Karpas-422 (cell line): Measurements from ENCODE around the gene EEF1AKMT3. TPM values are rescaled to one million over a fixed set of nuclear protein-coding genes. Genes with fewer than 3 reads are reported as not detected.
"Not testable (repeated sequence)": the region's sequence is repeated elsewhere in the genome, so short reads cannot be mapped to it uniquely, and the experiment has no call there.

Source experiments
- DNase-seq: peaks from one replicate; pipeline ENCODE4 v3.0.0-alpha.2; 2015
- H2AFZ ChIP-seq: fragments of 200-600 bp; sonication (generic); 2 replicates; pipeline ENCODE4 v1.6.1; 2014; ENCODE audit warnings: antibody characterized with exemption, low read length, mixed read lengths
- H3K27ac ChIP-seq: fragments of 200-600 bp; sonication (generic); 2 replicates; pipeline ENCODE4 v1.5.1; 2014; ENCODE audit warnings: mild to moderate bottlenecking, low read length, moderate library complexity
- H3K27me3 ChIP-seq: fragments of 200-600 bp; sonication (generic); 2 replicates; pipeline ENCODE4 v1.6.1; 2014; ENCODE audit warnings: low read length, mixed read lengths
- H3K36me3 ChIP-seq: fragments of 200-600 bp; sonication (generic); 2 replicates; pipeline ENCODE4 v1.6.1; 2014; ENCODE audit warnings: low read length, mixed read lengths; ENCODE audit not compliant: insufficient read depth
- H3K4me1 ChIP-seq: fragments of 200-600 bp; sonication (generic); 2 replicates; pipeline ENCODE4 v1.6.1; 2014; ENCODE audit warnings: mild to moderate bottlenecking, low read length, mixed read lengths
- H3K4me2 ChIP-seq: fragments of 200-600 bp; sonication (generic); 2 replicates; pipeline ENCODE4 v1.6.1; 2014; ENCODE audit warnings: low read length, low read depth, mild to moderate bottlenecking; ENCODE audit not compliant: poor library complexity, severe bottlenecking
- H3K4me3 ChIP-seq: fragments of 200-600 bp; sonication (generic); 2 replicates; pipeline ENCODE4 v1.5.1; 2014; ENCODE audit warnings: mild to moderate bottlenecking, antibody characterized with exemption, low read length, mixed read lengths
- H3K79me2 ChIP-seq: fragments of 200-600 bp; sonication (generic); 2 replicates; pipeline ENCODE4 v1.6.1; 2014; ENCODE audit warnings: mild to moderate bottlenecking, low read length, mixed read lengths
- H3K9ac ChIP-seq: fragments of 200-600 bp; sonication (generic); 2 replicates; pipeline ENCODE4 v1.6.0; 2014; ENCODE audit warnings: low read length
- H3K9me2 ChIP-seq: fragments of 200-600 bp; sonication (generic), shearing (Covaris generic); replicated peaks from 2 replicates; pipeline ENCODE4 v1.6.0; 2014; ENCODE audit warnings: mild to moderate bottlenecking, low read length, moderate library complexity; ENCODE audit not compliant: insufficient read depth
- H3K9me3 ChIP-seq: fragments of 300-700, 200-600 bp; sonication (generic); 2 replicates; pipeline ENCODE4 v1.6.1; 2014; ENCODE audit warnings: low read length, mixed read lengths
- H4K20me1 ChIP-seq: fragments of 200-600 bp; sonication (generic); 2 replicates; pipeline ENCODE4 v1.6.1; 2014; ENCODE audit warnings: mild to moderate bottlenecking, antibody characterized with exemption, low read length, low read depth; ENCODE audit not compliant: insufficient read depth
- total RNA-seq: library from RNA; depleted of rRNA; stranded (reverse); fragments of >200 nt; shearing (Covaris generic); gene quantifications from 2 replicates; pipeline ENCODE4 v1.2.3, GENCODE V29; 2014; ENCODE audit warnings: low replicate concordance

EEF1AKMT3 gene
- total RNA-seq, 1 experiment from 2014 or later = 5.5 TPM

GRCh38 chr12:57769594-57769993, 2.8 kb upstream of the EEF1AKMT3 start:
- Histone ChIP-seq H3K36me3 (peaks cover 4% of the 10 kb centered on the region; the same call in 1 of the 2 replicates), H3K9ac (no peak overlapping the region), H3K9me2 (no peaks in the 10 kb centered on the region), H3K4me3 (no peak overlapping the region), H3K4me1 (peaks cover 31% of the 10 kb centered on the region), H3K4me2 (no peak overlapping the region), H3K27ac (no peak overlapping the region), H3K27me3 (no peaks in the 10 kb centered on the region), H3K9me3 (no peaks in the 10 kb centered on the region), H4K20me1 (no peaks in the 10 kb centered on the region), H3K79me2 (peaks cover 16% of the 10 kb centered on the region), H2AFZ (no peak overlapping the region)
- no peak for DNase-seq

- H2AFZ ChIP-seq = no peak overlapping the region
- peak overlapping the region; percentile 85 for H3K9ac ChIP-seq
- peak overlapping the region; percentile 94 for H3K4me3 ChIP-seq
Observed at GRCh38 chr12:57770734-57771133, 1.7 kb upstream of the EEF1AKMT3 start.

GRCh38 chr12:57771236-57771872, 1.1 kb upstream of the EEF1AKMT3 start:
- Histone ChIP-seq H3K9me2 (no peaks in the 10 kb centered on the region), H2AFZ (peak overlapping the region; percentile 93), H3K4me3 (peak overlapping the region; percentile 94)

More at GRCh38 chr12:57770734-57771133, 1.7 kb upstream of the EEF1AKMT3 start:
- H3K36me3 ChIP-seq = peaks cover 4% of the 10 kb centered on the region; the same call in 1 of the 2 replicates
- DNase-seq = no peak
- no peaks in the 10 kb centered on the region for H4K20me1 ChIP-seq
- H3K79me2 ChIP-seq = peaks cover 16% of the 10 kb centered on the region
- H3K9me2 ChIP-seq = no peaks in the 10 kb centered on the region
- peaks cover 27% of the 10 kb centered on the region for H3K4me1 ChIP-seq
- no peaks in the 10 kb centered on the region for H3K9me3 ChIP-seq
- H3K4me2 ChIP-seq = peak overlapping the region; percentile 80
- H3K27me3 ChIP-seq = no peaks in the 10 kb centered on the region
- H3K27ac ChIP-seq = no peak overlapping the region

GRCh38 chr12:57771873-57772428, 463 bp upstream of the EEF1AKMT3 start, which contains the start of gene METTL1:
Gene METTL1 (minus strand): TSS chr12:57772105. CDS start chr12:57772083, 22 bp downstream.
- Histone ChIP-seq H3K4me2 (peak within 1 kb of the TSS; percentile 80), H3K27me3 (no peaks in the 10 kb centered on the region), H3K4me1 (peaks cover 27% of the 10 kb centered on the region), H3K9me3 (no peaks in the 10 kb centered on the region), H3K9me2 (no peaks in the 10 kb centered on the region), H3K79me2 (peaks cover 16% of the 10 kb centered on the region), H2AFZ (peak within 1 kb of the TSS; percentile 94), H3K9ac (peak within 1 kb of the TSS; percentile 85), H3K27ac (peak within 1 kb of the TSS; percentile 47; the same call in 1 of the 2 replicates), H3K36me3 (peaks cover 4% of the 10 kb centered on the region; the same call in 1 of the 2 replicates), H4K20me1 (no peaks in the 10 kb centered on the region), H3K4me3 (peak within 1 kb of the TSS; percentile 94)
- DNase-seq = peak; percentile 99

More at GRCh38 chr12:57771236-57771872, 1.1 kb upstream of the EEF1AKMT3 start:
- Histone ChIP-seq H3K9ac (peak overlapping the region; percentile 85), H3K4me2 (peak overlapping the region; percentile 80), H3K79me2 (peaks cover 16% of the 10 kb centered on the region), H3K9me3 (no peaks in the 10 kb centered on the region), H3K27me3 (no peaks in the 10 kb centered on the region), H3K27ac (peak overlapping the region; percentile 47; the same call in 1 of the 2 replicates), H3K4me1 (peaks cover 27% of the 10 kb centered on the region), H3K36me3 (peaks cover 4% of the 10 kb centered on the region; the same call in 1 of the 2 replicates), H4K20me1 (no peaks in the 10 kb centered on the region)
- peak; percentile 98 for DNase-seq

GRCh38 chr12:57774634-57775033, 2.2 kb downstream of the EEF1AKMT3 start:
- not testable (repeated sequence) for H4K20me1 ChIP-seq, H3K4me3 ChIP-seq, H3K36me3 ChIP-seq, H3K9ac ChIP-seq, DNase-seq, H3K9me3 ChIP-seq, H3K27me3 ChIP-seq, H3K27ac ChIP-seq, H3K4me2 ChIP-seq, H3K9me2 ChIP-seq, H2AFZ ChIP-seq
- Histone ChIP-seq H3K4me1 (peaks cover 27% of the 10 kb centered on the region), H3K79me2 (peaks cover 16% of the 10 kb centered on the region)

GRCh38 chr12:57775044-57775443, 2.6 kb downstream of the EEF1AKMT3 start:
- no peaks in the 10 kb centered on the region for H3K9me2 ChIP-seq
- no peaks in the 10 kb centered on the region for H3K9me3 ChIP-seq
- no peak overlapping the region for H3K27ac ChIP-seq
- peaks cover 4% of the 10 kb centered on the region; the same call in 1 of the 2 replicates for H3K36me3 ChIP-seq
- H2AFZ ChIP-seq = no peak overlapping the region
- H3K4me3 ChIP-seq = no peak overlapping the region
- no peak overlapping the region for H3K4me2 ChIP-seq
- peaks cover 27% of the 10 kb centered on the region for H3K4me1 ChIP-seq
- H3K79me2 ChIP-seq = peaks cover 16% of the 10 kb centered on the region
- no peaks in the 10 kb centered on the region for H4K20me1 ChIP-seq
- no peaks in the 10 kb centered on the region for H3K27me3 ChIP-seq
- no peak for DNase-seq
- H3K9ac ChIP-seq = no peak overlapping the region

GRCh38 chr12:57775563-57776246, 3.3 kb downstream of the EEF1AKMT3 start:
- Histone ChIP-seq H3K36me3 (peaks cover under 1% of the 10 kb centered on the region; the same call in 1 of the 2 replicates), H3K9me2 (no peaks in the 10 kb centered on the region), H3K4me3 (no peak overlapping the region), H3K4me2 (no peak overlapping the region), H3K27me3 (no peaks in the 10 kb centered on the region), H4K20me1 (no peaks in the 10 kb centered on the region), H2AFZ (no peak overlapping the region), H3K27ac (no peak overlapping the region), H3K79me2 (peaks cover 12% of the 10 kb centered on the region), H3K4me1 (peaks cover 23% of the 10 kb centered on the region), H3K9me3 (no peaks in the 10 kb centered on the region), H3K9ac (no peak overlapping the region)
- DNase-seq = no peak

- H3K9ac ChIP-seq = no peak overlapping the region
- H3K4me1 ChIP-seq = peaks cover 18% of the 10 kb centered on the region
Observed at GRCh38 chr12:57776247-57776587, 3.8 kb downstream of the EEF1AKMT3 start.

More at GRCh38 chr12:57776247-57776587, 3.8 kb downstream of the EEF1AKMT3 start:
- Histone ChIP-seq H3K9me3 (no peaks in the 10 kb centered on the region), H3K36me3 (no peaks in the 10 kb centered on the region), H3K9me2 (no peaks in the 10 kb centered on the region), H3K4me3 (no peak overlapping the region), H4K20me1 (no peaks in the 10 kb centered on the region), H3K27me3 (no peaks in the 10 kb centered on the region), H2AFZ (no peak overlapping the region), H3K4me2 (no peak overlapping the region), H3K27ac (no peak overlapping the region), H3K79me2 (peaks cover 7% of the 10 kb centered on the region)
- DNase-seq = no peak
